NCI-H1694 (cell line): ENCODE data around the gene TIAM1.

ENCODE experiments used
- DNase-seq: peaks from one replicate; lab custom pipeline; 2025; lab: John Stamatoyannopoulos, UW

TIAM1 gene

DNA sequence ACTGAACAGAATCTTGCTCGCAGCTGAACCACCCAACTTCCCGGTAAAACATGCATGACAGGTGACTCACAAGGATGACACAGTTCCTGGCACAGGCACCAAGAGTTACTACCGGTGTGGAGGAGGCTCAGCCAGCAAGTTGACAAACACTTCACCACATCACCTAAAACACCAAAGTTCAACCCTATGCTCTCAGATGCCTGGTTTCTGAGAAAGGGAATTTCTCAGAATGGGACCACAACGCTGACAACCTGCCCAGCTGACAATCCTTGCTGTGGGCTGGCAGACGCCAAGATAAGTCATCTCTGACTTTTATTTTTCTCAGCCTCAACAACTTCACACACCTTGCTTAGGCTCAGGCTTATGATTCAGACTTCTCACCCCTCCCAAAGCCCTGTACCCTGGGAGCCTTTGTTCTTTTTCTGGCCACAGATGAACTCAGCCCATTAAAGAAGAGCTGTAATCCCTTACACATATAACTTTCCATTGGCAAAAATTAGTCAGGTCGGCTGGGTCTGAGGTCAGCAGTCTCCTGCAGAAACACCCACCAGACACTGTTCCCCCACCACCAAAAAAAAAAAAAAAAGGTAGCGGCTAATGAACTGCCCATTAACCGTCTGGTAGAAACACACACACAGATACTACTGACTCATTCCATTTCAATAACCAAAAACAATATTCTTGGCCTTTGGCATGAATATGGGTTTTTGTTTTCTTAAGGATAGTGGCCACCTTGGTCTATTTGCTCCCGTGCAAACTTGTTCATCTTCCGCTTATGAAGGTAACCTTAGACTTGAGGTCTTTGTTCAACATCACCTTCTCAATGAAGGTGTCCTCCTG is 10.8 kb upstream of the TIAM1 start:
- no peak for DNase-seq

DNA sequence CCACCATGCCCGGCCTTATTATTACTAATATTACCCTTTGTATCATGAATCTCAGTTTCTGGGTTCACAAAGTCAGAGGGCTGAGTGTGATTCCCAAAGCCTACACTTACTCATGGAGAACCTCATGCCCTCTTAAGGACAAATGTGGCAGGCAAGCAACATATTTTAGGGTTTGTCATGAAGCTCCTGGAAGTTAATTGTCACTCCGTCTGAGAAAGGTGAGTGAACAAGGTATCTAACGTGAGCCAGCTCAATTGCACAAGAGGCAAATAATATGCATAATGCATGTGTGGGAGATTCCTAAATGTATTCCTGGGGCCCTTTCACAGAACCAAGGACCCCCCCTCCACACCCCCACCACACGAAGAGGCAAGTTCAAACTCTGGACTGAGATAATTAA is 10.1 kb upstream of the TIAM1 start:
- DNase-seq, result no peak

DNA sequence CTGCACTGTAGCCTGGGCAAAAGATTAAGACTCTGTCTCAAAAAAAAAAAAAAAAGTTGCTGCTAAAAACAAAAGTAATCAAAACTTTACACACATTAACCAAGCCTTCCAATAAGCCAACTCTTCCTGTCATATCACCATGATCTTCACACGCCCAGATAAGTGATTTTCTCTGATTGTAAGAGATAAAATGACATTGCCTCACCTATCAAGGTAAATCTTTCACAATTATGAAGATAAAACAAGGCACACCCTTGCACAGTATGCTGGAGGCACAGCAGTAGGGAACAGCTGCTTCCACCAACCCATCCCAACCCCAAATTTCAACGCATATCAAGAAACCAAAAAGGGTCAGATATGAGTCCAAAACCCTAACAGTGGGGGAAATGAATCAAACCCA is 8.8 kb upstream of the TIAM1 start:
- no peak for DNase-seq

DNA sequence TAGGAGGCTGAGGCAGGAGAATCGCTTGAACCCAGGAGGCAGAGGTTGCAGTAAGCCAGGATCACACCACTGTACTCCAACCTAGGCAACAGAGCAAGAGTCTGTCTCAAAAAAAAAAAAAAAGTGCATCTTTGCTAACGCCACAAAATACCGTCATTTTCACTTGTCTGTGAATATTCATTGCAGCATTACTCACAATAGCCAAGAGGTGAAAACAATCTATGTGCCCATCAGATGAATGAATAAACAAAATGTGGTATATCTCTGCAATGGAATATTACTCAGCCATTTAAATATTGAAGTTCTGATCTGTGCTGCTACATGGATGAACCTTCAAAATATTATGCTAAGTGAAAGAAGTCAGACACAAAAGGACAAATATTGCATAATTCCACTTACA is 7.9 kb upstream of the TIAM1 start:
- no peak for DNase-seq

DNA sequence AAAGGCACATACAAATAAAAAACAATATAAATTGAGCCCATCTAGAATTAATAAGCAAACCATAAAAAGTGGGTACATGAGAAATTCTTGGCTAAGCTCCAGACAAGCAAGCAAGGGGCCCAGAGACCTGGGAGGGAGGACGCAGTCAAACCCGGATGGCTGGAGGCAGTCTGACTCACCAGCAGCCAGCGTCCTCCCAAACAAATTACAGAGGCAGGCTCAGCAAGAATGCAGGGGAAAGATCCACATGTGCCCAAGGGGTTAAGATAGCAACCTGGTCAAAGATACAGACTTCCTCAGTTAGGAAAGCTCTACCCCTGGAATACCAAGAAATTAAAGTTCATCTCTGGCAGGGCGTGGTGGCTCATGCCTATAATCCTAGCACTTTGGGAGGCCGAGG is 7.4 kb upstream of the TIAM1 start:
- DNase-seq, result no peak

DNA sequence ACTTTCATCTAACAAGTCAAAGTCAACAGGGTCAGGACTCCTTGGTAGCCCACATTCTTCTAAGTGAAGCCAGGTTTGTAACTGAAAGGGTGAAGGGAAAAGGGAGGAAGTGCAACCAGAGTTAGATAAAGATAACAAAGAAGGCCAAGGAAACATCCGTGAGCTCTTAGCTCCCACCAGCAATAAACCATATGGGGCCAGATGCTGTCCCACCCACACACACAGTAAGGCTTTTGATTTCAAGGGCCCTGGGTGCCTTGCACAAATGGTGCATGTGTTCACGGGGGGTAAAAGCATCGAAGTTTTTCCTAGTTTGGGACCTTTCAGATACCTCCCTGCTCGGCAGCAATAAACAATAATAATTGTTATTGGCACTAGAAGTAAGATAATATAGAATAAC is 5.1 kb upstream of the TIAM1 start:
- DNase-seq, result no peak

DNA sequence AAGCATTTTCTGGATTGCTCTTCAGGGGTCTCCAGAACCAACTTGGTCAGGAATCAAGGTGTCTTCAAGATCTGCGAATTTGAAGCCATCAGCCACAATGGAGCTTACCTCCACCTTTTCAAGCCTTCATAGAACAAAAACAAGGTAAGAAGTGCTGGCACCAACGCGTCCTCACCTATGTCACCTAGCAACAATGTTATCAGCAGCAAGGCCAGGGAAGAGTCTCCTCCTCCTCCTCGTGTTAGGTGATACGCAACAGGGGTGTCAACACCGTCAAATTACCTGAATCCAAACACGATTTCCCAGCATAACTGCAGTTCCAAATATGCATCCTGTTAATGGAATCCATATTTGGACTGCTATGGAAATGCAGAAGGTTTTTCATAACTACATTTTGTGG is 4.1 kb upstream of the TIAM1 start:
- no peak for DNase-seq

DNA sequence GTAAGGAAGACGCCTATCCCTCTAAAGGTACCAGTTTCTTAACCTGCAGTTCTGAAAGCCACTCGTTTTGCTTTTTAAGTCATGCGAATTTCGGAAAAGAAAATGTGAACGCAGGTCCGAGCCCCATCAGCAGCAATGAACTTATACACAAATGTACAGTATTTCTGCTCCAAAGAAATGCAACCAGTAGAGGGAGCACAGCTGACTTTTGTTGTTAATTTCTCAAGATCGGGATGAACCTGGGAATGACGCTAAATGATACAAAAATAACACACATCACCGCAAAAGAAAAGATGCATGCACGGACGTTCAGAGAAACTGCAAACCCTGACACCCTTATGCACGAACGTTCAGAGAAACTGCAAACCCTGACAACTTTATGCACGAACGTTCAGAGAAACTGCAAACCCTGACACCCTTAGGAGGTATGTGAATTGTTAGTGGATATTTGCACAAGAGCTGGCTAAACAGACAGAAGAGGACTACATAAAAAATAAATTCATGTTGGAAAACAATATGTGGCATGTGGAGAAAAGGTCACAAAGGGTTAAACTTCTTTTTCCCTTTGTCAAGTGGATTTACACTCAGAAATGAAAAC is 3.5 kb upstream of the TIAM1 start:
- peak; percentile 74 for DNase-seq

DNA sequence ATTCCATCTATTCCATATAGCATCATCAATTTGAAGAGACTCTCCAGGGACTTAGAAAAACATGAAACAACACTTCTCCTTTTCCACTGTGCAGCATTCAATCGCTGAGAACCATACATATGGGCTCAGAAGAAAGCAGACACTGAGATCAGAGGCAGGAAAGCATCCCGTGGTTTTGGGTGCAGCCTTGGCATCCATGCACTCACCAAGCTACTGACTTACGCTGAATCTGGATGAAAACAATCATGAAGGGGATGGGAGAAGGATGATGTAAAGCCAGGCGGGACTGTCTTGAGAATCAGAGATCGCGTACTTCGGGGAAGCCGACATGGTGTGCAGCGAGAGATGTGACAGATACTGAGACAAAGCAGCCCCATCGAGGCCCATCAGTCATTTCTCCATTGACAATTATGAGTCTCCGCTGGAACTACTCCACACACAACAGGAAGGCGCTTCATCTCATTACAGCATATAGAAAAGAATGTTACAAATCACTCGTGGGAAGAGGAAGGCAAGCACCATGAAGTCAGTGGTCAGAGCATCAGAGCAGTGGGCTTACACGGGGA is 2.3 kb upstream of the TIAM1 start:
- no peak for DNase-seq

DNA sequence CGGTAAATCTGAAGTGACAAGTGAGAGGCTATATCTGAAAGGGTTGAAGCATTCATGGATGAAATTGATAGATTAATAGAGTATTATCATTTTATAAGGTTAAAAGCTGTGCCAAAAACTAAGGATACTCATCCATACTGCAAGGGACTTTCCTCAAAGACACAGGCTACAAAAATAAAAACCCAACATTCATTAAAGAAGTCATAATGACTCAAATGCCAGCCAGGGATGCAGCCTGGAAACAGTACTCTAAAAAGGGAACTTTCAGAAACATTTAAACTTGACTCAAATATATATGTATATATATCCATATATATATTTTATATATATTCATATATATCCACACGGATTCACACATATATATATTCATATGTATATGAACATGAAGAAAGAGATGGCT is 1.1 kb upstream of the TIAM1 start:
- DNase-seq, result no peak

DNA sequence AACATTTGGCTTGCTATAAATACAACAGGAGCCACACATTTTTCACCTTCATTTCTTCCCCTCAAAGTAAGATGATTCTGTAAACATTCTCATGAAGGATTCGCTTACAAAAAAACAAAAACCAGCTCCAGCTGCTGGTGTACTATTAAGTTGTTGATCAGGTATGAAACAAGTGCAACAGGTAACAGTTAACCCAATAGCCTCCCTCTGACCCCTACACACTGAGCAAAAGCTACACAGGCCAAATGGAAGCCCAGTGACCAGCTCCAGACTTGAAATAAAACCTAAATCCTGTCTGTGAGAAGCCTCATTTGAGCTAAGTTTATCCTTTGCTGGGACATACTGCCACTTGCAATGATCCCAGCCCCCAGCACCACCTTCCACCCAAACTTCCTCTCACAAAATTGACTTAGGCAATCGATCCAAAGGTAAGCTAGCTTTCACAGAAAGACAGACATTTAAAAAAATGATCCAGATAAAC is 991 bp downstream of the TIAM1 start:
- no peak for DNase-seq

DNA sequence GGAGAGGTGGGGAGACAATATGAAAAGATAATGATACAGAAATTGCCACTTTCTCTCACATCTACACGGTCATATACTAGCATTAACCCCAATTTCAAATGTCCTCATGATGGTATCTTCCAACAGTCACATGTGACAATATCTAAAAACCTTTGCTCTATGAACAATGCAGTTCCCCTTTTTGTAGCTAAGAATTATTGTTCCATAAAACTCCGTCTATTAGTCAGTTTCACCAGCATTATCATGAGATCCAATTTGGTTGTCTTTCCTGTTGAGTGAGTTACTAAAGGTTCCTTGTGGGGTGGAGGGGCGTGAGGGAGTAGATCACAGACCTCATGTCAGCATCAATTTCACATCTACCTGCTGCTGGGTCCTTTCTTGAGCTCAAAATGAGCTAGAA is 1.7 kb downstream of the TIAM1 start:
- no peak for DNase-seq

DNA sequence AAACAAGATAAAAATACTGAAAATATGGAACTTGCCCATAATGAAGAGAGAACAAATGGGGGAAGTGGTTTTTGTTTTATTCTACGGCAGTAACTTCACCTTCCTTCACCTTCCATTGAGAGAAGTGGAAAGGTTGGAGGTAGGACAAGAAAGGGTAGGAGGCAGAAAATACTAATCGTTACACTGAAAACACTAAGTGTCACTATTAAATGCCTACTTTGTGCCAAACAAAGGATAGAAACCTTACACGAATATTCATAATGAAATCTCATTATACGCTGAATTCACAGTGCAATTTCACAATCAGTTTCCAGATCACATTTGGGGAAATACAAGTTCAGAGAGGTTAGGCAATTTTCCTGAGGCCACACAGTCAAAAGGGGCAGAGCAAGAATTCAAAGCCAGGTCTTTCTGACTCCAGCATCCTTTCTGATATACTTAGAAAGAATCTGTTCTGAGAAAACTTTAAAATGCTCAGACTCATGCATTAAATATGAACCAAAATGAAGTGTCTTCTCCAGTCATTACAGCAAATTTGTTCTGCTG is 3.0 kb downstream of the TIAM1 start:
- DNase-seq, result no peak

DNA sequence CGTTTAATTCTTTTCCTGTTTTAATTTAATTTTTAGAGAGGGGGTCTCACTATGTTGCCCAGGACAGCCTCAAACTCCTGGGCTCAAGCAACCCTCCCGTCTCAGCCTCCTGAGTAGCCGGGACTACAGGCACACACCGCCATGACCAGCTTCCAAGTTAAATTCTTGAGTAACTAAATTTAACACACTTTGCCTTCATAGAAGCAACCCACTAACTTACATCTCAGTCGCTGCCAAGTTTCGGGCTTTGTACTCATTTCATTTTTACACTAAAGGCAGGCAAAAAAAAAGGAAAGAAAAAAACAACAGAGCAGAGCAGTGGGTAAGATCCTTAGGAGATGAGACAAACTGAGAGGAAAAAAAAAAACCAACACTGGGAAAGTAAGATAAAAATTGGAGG is 3.5 kb downstream of the TIAM1 start:
- DNase-seq, result no peak

DNA sequence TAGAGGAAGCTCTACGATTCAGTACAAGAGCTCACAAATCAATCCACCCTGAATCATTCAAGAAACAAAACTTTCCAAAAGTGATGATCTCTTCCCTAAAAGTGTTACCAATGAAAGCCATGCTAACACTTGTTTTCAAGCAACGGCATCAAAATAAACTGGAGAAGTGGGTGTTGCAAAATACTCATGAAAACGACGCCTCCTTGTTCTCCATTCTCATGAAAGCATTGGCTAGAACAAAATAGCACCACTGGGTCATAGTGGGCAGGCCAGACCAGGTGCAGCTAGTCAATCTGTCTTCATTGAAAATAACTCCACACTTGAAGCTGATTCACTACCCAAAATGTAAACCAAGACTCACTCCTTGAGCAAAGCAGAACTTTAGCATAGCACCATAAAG is 4.3 kb downstream of the TIAM1 start:
- DNase-seq, result no peak

DNA sequence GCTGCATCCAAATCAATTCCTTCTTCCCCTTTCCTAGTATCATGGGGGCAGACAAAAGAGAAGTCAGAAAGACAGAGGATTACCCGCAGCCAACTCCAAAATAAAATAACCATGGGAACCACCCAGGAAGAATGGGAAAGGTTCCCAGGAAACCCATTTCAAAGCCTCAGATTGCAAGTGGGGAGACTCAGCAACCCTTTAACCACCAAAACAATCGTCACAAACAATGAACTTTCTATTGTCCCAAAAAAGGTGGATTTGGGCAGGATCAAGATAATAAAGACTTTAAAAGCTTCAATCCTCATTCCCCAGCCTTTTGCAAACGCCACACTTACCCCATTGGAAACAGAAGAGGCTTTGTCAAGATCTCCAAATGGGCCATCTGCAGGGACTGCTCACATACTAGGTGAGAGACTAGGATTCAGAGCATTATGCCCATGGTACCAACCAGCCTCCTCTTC is 5.1 kb downstream of the TIAM1 start:
- DNase-seq, result no peak

DNA sequence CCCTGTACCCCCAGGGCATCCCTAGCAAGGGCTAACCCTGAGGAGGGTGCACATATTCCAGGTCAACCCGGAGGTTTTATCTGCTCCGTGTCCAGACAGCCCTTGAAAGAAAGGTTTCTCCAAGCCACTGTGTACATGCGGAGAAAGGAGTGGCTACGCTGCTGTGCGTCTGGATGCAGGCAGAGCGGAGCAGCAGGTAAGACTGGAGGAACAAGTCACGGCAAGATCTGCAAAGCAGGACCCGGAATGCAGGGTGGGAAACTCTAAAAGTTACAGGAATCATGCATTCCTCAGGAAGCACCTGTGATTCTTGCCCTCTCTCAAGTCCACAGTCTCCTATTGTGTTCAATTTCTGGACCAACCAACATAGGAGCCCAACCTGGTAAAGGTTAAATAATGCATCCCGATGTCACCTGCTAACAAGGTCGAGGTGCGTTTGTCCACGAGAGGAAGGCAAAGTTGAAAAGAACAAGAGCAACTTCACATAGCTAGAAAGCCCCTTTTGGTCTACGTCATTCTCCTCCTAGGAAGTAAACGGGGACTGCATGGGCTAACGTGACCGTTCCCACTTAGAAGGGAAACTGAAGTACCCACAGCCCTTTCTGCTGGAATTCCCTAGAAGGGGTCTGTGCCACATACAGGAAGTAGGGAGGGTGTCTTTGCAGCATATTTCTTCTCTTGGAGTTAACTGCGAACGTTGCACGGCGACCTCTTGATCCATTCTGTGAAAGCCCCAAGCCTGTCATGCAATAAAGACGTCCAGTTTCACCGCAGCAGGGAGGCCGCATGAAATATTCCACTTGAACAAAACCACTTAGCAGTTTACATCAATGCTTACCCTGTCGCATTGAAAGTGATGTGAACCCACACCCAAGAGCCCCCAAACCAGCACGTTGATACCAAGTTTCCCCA is 5.8 kb downstream of the TIAM1 start:
- DNase-seq, result no peak

DNA sequence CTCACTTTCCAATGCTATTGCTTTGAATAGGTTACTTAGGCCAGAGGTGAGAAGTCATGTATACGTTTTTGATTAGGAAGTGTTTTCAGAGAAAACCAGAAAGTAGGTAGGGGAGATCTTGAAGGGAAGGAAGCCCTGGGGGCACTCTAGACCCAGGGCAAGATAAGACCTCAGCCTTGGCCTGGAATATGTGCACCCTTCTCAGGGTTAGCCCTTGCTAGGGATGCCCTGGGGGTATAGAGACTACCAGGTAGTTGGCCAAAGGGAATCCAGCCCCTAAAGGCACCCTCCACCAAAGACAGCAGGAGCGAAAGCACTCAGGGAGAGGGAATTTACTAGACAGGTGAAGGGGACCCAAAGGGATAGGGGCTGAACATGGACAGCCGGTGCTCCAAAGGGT is 7.0 kb downstream of the TIAM1 start:
- no peak for DNase-seq

DNA sequence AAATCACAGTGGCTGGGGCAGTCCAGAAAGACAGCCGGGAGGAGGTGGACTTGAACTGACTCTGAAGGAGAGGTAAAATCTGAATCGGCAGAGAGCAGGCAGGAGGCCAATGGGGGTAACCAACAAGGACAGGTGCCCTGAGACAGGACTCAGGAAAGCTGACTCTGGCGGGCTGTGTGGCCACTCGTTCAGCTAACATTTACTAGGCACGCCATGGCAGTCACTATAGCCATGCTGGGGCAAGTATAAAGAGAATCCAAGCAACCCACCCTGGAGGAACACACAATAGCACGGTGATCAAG is 7.4 kb downstream of the TIAM1 start:
- no peak for DNase-seq

DNA sequence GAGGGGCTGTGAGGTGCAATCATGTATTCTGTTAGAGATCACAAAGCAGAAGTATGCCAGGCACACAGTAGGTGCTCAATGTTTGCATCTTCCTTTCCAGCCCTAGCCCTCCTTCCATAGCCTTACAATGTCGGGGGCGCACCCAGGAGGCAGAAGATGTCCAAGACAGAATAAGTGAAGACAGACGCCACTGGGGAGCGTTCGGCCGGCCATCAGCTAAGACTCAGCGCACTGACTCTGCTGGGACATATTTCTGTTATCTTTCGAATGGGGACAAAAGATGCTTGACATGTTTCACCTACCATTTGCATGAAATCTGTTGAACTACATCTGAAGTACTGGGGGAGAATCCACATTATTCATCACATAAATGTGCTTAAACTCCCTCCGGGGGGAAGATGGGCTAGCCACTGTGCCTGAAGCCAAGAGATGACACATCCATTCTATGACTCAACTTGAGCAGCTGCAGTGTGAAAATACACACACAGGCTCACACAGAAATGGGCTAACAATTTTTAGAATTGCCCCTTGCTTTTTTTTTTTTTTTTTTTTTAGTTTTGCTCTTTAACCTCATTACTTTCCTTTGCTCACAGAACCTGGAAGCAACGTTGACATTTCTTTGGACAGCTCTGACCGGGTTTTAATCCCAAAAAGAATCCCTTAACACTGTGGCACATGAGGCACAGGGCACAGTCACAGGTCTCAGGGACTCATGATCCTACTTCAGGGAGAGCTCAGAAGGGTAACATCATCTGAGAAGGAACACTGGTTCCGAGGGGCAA is 7.9 kb downstream of the TIAM1 start:
- DNase-seq, result peak; percentile 26

DNA sequence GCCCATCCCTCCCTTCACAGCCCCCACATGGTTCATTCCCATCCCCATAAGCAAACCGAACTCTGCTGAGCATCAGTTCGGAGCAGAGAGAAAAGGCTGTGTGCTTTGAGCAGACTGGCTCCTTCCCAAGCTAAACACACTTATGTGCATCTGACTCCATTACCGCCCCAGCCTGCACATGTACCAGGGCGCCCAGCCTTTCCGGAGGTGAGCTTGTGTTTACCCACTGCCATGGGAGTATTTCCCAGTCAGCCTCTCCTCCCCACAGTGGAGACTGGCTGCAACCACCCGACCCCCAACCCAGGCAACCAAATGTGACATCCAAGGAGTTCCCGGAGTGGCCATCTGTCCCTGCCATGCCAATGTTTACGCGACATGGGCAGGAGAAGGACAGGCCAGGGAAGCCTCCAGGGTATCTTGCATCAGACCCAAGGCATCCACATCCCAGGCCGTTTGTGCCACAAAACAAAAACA is 9.4 kb downstream of the TIAM1 start:
- DNase-seq, result no peak
